ENCODE measurements around the gene NPAS1.
A peak's percentile ranks its signal among the peaks of the same experiment; 100 is the strongest.
"Not testable (repeated sequence)": the region's sequence is repeated elsewhere in the genome, so short reads cannot be mapped to it uniquely, and the experiment has no call there.

Gene NPAS1

GRCh38 chr19:47044946-47045866 is 25.6 kb downstream of the NPAS1 start:
- DNase-seq (ENCODE audit: low read depth in 1 of 2, low spot score in 1 of 2), result no peak

GRCh38 chr19:47045867-47046470 is 26.3 kb downstream of the NPAS1 start:
- DNase-seq (ENCODE audit: low read depth in 1 of 2, low spot score in 1 of 2), result no peak

- DNase-seq (ENCODE audit: low read depth in 1 of 2, low spot score in 1 of 2), result no peak
Measured at GRCh38 chr19:47047272-47047762, 27.7 kb downstream of the NPAS1 start.

- DNase-seq (ENCODE audit: low read depth in 1 of 2, low spot score in 1 of 2), result peak; percentile 17 to 40
Measured at GRCh38 chr19:47047763-47048405, 28.2 kb downstream of the NPAS1 start.

DNA sequence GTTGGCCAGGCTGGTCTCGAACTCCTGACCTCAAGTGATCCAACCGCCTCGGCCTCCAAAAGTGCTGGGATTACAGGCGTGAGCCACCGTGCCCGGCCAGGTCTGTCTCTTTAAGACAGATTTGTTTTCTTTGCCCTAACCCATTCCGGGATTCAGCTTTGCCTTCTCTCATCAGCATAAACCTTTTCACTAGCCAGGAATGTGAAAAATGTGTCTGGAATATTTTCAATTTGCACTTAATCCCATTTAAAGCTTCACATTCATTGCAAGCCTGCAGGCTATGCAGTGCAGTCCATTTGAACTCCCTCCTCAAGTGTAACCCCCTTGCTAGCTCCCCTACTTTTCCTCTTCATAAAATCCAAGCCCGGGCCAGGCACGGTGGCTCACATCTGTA is 29.7 kb downstream of the NPAS1 start:
- DNase-seq (ENCODE audit: low read depth in 1 of 2, low spot score in 1 of 2), result no peak

DNA sequence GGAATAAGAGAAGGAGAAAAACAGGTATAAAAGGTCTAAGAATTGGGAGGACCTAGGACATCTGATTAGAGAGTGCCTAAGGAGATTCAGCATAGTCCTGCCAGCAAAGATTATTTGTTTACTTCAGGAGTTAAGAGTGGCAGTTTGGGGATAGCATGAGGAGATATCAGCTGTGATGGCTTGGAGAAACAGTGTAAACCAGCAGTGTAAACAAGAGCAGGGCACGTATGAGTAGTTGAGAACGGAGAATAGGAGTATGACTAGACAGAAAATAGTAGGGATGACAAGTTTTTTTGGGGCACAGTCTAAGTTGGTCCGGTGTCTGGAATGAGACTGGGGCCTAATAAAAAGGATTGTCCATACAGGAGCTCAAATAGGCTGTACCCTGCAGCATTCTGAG is 30.9 kb downstream of the NPAS1 start:
- not testable (repeated sequence) for DNase-seq (ENCODE audit: low read depth in 1 of 2, low spot score in 1 of 2)

DNA sequence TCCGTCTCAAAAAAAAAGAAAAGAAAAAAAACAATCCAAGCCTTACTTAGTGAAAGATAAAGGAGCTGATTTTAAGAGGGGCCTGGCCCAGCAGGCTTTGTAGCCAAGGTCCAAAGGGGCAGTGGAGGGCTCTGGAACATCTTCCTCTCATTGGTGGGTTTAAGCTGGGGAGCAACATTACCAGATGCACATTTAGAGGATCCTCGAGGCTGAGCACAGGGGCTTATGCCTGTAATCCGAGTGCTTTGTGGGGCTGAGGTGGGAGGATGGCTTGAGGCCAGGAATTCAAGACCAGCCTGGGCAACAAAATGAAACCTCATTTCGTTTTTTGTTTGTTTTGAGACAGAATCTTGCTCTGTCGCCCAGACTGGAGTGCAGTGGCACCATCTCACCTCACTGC is 36.8 kb downstream of the NPAS1 start:
- no peak for DNase-seq (ENCODE audit: low read depth in 1 of 2, low spot score in 1 of 2)

GRCh38 chr19:47057328-47057727 is 37.7 kb downstream of the NPAS1 start:
- DNase-seq (ENCODE audit: low read depth in 1 of 2, low spot score in 1 of 2), result no peak

- DNase-seq (ENCODE audit: low read depth in 1 of 2, low spot score in 1 of 2), result no peak
Measured at GRCh38 chr19:47058621-47059022, 39.0 kb downstream of the NPAS1 start.

DNA sequence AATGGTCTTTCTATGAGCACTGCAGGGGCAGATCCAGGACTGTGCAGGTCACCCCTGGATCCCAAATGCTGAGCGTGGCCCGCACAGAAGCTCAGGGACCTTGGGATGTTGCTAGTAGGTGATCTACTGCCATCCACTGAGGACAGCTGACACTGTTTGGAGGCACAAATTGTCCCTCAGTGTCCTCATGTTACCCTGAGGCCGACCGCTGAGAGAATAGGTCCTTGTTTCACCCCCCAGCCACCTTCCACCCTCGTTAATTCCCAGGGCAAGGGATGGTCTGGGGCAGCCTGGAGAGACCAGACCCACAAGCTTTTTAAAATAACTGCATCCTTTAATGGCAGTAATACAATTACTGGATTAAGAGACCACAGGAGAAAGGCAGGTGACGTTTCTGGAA is 44.2 kb downstream of the NPAS1 start:
- no peak for DNase-seq (ENCODE audit: low read depth in 1 of 2, low spot score in 1 of 2)

DNA sequence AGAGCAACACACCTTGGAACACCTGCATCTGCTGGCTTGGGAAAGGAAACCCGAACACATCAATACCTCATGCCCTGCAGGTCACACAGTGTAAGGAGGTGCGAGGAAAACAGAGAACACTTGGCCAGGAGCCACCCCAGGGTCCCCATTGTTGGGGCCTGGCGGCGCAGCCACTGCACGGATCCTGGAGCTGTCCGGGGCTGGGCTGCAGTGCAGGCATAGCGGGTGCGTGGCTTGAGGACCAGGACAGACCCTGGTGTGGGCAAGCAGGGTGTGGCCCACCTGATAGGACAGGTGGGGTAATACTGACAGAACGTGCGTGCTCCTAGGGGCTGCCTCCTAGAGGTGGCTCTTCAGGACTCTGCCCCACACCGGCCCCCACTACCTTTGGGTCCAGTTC is 45.6 kb downstream of the NPAS1 start:
- no peak for DNase-seq (ENCODE audit: low read depth in 1 of 2, low spot score in 1 of 2)

DNA sequence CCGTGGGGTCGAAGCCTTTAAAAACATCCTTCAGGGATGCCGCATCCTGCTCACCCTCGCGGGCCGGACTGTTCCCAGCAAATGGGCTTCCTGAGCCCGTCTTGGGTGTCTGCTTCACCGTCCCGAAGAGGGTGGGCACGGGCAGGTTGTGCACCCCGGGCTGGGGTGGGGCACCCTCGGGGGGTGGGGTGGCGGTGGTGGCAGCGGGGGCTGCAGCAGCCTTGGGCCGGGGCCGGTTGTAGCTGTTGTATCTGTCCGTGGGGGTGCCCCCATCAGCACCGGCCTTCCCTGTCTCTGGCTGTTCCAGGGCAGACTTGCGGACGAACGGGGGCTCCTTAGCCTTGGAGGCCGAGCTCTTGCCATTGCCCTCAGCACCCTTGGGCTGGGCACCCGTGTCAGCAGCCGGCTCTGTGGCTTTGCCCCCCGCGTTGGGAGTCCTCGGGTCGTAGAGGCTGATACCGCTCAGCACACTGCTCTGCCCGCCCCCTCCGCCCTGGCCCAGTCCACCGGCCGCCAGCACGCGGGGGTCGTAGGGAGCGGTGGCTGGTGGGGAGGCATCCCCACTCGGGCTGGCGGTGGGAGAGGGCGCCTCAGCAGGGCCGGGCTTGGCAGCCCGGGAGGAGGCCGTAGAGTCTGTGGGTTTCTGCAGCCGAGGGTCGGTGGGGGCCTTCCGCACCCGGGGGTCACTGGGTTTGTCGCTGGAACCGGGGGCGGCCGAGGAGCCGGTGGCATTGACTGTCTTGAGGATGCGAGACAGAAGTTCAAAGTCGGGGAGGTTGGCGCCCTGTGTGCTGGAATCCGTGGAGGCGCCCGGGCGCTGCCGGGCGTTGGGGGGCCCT is 47.0 kb downstream of the NPAS1 start:
- no peak for DNase-seq (ENCODE audit: low read depth in 1 of 2, low spot score in 1 of 2)

DNA sequence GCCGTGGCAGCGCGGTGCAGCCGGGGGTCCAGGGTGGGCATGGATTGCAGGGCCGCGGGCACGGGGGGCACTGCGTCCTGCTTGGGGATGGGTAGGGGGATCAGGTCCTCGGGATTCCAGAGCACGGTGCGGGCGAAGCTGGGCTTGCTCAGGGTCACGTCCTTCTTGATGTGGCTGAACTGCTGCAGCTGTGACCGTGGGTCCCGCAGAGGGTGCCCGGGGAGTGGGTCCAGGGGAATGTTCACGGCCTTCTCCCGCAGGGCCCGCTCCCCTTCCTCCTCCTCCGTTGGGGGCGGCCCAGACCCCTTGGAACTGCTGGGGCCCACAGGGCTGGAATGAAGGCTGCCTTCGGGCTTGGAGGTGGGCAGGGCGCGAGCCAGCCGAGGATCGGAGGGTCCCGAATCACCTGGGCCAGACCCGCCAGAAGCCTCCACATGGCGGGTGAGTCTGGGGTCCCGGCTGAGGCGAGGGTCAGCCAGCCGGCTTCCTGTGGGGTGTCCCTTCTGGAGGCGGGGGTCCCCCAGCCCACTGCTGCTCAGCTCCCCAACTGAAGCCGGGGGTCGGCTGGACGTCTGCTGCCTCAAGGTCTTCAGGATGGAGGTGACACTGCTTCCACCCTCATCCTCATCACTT is 47.7 kb downstream of the NPAS1 start:
- no peak for DNase-seq (ENCODE audit: low read depth in 1 of 2, low spot score in 1 of 2)

- no peak for DNase-seq (ENCODE audit: low read depth in 1 of 2, low spot score in 1 of 2)
Measured at GRCh38 chr19:47068246-47068645, 48.6 kb downstream of the NPAS1 start.

DNA sequence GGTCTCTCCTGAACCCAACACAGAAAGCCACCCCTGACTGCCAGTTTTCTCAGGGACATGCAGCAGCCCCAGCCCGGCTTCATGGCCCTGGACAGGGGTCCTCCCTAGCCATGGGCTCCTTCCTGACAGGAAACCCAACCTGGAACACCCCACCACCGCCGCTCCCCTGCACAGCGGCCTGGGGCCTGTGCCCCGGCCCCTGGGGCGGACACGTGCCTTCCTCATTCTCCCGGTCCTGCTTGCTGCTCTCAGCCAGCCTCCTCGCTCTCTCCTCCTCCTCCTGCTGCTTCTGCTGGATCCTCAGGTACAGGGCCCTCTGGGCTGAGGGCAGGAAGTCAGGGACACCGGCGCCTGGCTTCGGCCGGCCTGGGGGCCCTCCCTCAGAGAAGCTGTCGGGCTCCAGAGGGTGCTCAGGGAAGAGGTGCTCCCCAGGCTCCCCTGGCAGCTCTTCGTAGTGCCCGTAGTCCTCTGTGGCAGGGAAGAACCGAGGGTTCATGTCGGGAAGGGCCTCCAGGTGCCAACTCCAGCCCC is 49.3 kb downstream of the NPAS1 start:
- DNase-seq (ENCODE audit: low read depth in 1 of 2, low spot score in 1 of 2), result no peak

DNA sequence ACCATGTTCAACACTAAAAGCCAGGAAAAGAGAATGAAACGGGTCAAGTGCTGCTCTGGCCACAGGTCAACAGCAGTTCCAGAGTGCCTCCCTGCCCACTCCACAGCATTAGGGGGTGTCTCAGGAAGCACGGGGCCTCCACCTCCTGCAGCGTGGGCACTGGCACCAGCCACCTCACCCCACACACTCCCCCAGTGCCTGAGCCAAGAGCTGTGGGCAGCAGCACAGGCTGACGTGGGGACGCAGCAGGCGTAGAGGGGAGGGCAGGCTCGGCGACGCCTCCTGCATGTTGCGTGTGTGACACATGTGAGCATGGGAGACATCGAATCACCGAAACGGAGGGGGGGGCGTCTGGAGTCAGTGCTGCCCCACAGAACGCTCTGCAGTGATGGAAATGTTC is 50.2 kb downstream of the NPAS1 start:
- DNase-seq (ENCODE audit: low read depth in 1 of 2, low spot score in 1 of 2), result no peak

DNA sequence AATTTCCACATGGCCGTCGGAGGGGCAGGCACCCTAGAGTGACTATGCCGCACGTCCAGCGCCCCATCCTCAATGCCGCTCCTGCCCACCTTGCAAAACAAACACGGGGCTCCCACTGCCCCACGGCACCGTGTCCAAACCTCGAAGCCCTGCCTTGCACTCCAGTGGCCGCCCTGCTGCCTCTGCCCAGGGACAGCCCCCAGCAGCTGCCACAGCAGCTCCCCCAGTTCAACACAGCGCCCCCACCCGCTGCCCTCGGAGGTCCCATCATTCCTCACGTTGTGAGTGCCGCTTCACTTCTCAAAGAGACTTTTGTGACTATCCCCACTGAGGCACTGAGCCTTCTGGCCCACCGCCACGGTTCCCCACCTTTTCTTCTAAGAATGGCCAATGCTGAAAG is 51.1 kb downstream of the NPAS1 start:
- DNase-seq (ENCODE audit: low read depth in 1 of 2, low spot score in 1 of 2), result no peak

DNA sequence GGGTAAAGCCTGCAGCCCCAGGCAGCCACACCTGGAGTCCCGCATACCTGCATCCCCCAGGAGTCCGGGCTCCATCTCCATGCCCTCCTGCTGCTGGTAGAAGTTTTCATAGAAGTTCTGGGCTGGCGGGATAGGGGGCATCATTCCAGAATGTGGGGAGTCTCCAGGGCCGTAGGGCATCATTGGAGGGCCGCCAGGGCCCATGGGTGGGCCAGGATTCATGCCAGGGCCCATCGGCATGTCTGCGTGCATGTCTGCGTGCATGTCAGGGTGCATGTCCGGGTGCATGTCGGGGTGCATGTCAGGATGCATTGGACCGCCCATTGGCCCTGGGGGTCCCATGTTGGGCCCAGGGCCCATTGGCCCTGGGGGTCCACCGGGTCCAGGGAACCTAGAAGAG is 52.1 kb downstream of the NPAS1 start:
- DNase-seq (ENCODE audit: low read depth in 1 of 2, low spot score in 1 of 2), result no peak

DNA sequence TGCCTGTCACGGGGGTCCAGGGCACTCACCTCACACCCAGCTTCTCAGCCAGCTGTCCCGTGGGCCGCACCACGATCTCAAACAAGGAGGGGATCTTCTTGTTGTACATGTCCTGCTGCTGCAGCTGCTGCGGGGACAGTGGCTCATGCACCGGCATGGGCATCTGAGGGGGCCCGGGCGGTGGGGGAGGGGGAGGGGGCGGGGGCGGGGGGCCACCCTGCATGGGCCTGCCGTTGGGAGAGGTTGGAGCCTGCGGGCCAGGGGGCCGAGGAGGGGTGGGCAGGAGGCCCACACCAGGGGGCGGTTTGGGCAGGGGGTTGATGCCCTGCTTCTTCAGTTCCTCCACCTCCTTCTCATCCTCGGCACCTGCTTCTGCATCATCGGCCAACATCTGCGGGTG is 52.7 kb downstream of the NPAS1 start:
- DNase-seq (ENCODE audit: low read depth in 1 of 2, low spot score in 1 of 2), result no peak

DNA sequence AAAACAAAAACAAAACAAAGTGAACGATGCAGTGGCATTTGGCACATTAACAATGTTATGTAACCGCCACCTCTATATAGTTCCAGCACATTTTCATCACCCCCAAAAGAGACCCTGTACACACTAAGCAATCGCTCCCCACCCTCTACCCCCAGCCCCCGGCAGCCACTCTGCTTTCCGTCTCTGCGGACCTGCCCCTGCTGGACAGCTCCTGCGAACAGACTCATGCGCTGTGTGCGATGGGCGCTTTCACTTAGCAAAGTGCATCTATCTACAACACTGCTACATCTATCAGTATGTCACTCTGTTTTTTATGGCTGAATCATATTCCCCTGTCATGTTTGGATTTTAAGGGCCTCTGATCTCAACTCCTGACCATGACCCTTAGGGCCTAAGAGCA is 53.9 kb downstream of the NPAS1 start:
- DNase-seq (ENCODE audit: low read depth in 1 of 2, low spot score in 1 of 2), result no peak
